Trophoblast cell (in vitro differentiated cells and primary cell): ENCODE results near the gene RPE65. TPM values are rescaled to one million over a fixed set of nuclear protein-coding genes. Genes with fewer than 3 reads are reported as not detected.

Experiments used
- DNase-seq, 2 donors: peaks; one replicate each; pipeline ENCODE4 v3.0.0-alpha.2; 2016
- H2AFZ ChIP-seq: 2 replicates; pipeline ENCODE4 v1.6.1; 2013; ENCODE audit warnings: low read length, moderate library complexity, mild to moderate bottlenecking; ENCODE audit not compliant: insufficient read depth, poor library complexity
- H2AK5ac ChIP-seq: 2 replicates; pipeline ENCODE4 v1.6.1; 2013; ENCODE audit warnings: mild to moderate bottlenecking, low read length
- H2BK120ac ChIP-seq: 2 replicates; pipeline ENCODE4 v1.6.1; 2013; ENCODE audit warnings: low read length, mild to moderate bottlenecking, moderate library complexity; ENCODE audit not compliant: insufficient read depth, poor library complexity
- H2BK12ac ChIP-seq: 2 replicates; pipeline ENCODE4 v1.6.1; 2013; ENCODE audit warnings: mild to moderate bottlenecking, low read length, moderate library complexity
- H2BK5ac ChIP-seq: 2 replicates; pipeline ENCODE4 v1.6.1; 2013; ENCODE audit warnings: low read length, low read depth, moderate library complexity, mild to moderate bottlenecking; ENCODE audit not compliant: poor library complexity
- H3K14ac ChIP-seq: 2 replicates; pipeline ENCODE4 v1.6.1; 2013; ENCODE audit warnings: mild to moderate bottlenecking, low read length
- H3K18ac ChIP-seq: 2 replicates; pipeline ENCODE4 v1.6.1; 2013; ENCODE audit warnings: mild to moderate bottlenecking, low read length
- H3K23ac ChIP-seq: 2 replicates; pipeline ENCODE4 v1.6.1; 2013; ENCODE audit warnings: low read length
- H3K27ac ChIP-seq: 2 replicates; pipeline ENCODE4 v1.5.1; 2013; ENCODE audit warnings: low read depth, mild to moderate bottlenecking, inconsistent platforms, low read length, moderate library complexity
- H3K27me3 ChIP-seq: 2 replicates; pipeline ENCODE4 v1.6.1; 2013; ENCODE audit warnings: inconsistent platforms, mild to moderate bottlenecking, low read length, moderate library complexity; ENCODE audit not compliant: insufficient read depth
- H3K36me3 ChIP-seq, 2 experiments: 1 replicate in 1 of 2; 2 replicates in 1 of 2; pipeline ENCODE4 v1.6.1; 2013; ENCODE audit warnings: low read length in 2 of 2, mild to moderate bottlenecking in 2 of 2, moderate library complexity in 1 of 2; ENCODE audit not compliant: insufficient read depth in 2 of 2, control insufficient read depth in 1 of 2
- H3K4ac ChIP-seq: 2 replicates; pipeline ENCODE4 v1.6.1; 2013; ENCODE audit warnings: low read depth, mild to moderate bottlenecking, low read length, moderate library complexity
- H3K4me1 ChIP-seq, 2 experiments: 1 replicate in 1 of 2; 2 replicates in 1 of 2; pipeline ENCODE4 v1.6.1; 2013; ENCODE audit warnings: low read length in 2 of 2, mild to moderate bottlenecking in 2 of 2, moderate library complexity in 1 of 2; ENCODE audit not compliant: insufficient read depth in 2 of 2, control insufficient read depth in 1 of 2
- H3K4me2 ChIP-seq: 2 replicates; pipeline ENCODE4 v1.6.1; 2013; ENCODE audit warnings: inconsistent platforms, mild to moderate bottlenecking, low read length, moderate library complexity
- H3K4me3 ChIP-seq: 2 replicates; pipeline ENCODE4 v1.5.1; 2013; ENCODE audit warnings: mild to moderate bottlenecking, low read depth, low read length, inconsistent platforms
- H3K79me1 ChIP-seq: one replicate; pipeline ENCODE4 v1.6.1; 2013; ENCODE audit warnings: low read length
- H3K79me2 ChIP-seq: 2 replicates; pipeline ENCODE4 v1.6.1; 2013; ENCODE audit warnings: low read length, mild to moderate bottlenecking; ENCODE audit not compliant: control insufficient read depth, insufficient read depth, poor library complexity
- H3K9ac ChIP-seq: 2 replicates; pipeline ENCODE4 v1.6.1; 2013; ENCODE audit warnings: mild to moderate bottlenecking, low read length
- H3K9me3 ChIP-seq: 2 replicates; pipeline ENCODE4 v1.6.1; 2013; ENCODE audit warnings: low read depth, mild to moderate bottlenecking, control low read depth, inconsistent platforms, low read length; ENCODE audit not compliant: insufficient read depth
- H4K12ac ChIP-seq: 2 replicates; pipeline ENCODE4 v1.6.1; 2013; ENCODE audit warnings: low read depth, mild to moderate bottlenecking, low read length, moderate library complexity
- H4K8ac ChIP-seq: 2 replicates; pipeline ENCODE4 v1.6.1; 2013; ENCODE audit warnings: low read depth, mild to moderate bottlenecking, low read length, moderate library complexity
- H4K91ac ChIP-seq: one replicate; pipeline ENCODE4 v1.6.1; 2013; ENCODE audit warnings: low read depth, mild to moderate bottlenecking, low read length, moderate library complexity
- WGBS: extraction: QIAGEN DNeasy Blood & Tissue Kit; methylation state at CpG from one replicate; pipeline ENCODE4 v1.1.7; 2013; ENCODE audit warnings: missing lambda C conversion rate; ENCODE audit not compliant: insufficient read length, insufficient coverage; ENCODE audit errors: extremely low coverage; 5-methylcytosine and 5-hydroxymethylcytosine counted together
- polyA plus RNA-seq: library from polyadenylated mRNA; stranded (reverse); fragments of 200-250 nt; gene quantifications from 2 replicates; pipeline ENCODE4 v1.2.3, GENCODE V29; 2013

RPE65 gene
- polyA plus RNA-seq, result not detected in 2 replicates

GRCh38 chr1:68449901-68450300, at the start of gene RPE65:
RPE65 (minus strand) TSS chr1:68449954; CDS start chr1:68449905, 49 bp downstream.
- no peak within 1 kb of the TSS for H3K4me3 ChIP-seq
- H3K4ac ChIP-seq, result no peak within 1 kb of the TSS
- WGBS, result no CpG with 5 or more reads among the region's 1 CpG
- H3K4me1 ChIP-seq, result no peaks in the 10 kb centered on the region
- H3K9ac ChIP-seq, result no peak within 1 kb of the TSS
- H2BK5ac ChIP-seq, result no peak within 1 kb of the TSS
- no peak within 1 kb of the TSS for H2BK12ac ChIP-seq
- H3K79me1 ChIP-seq, result no peaks in the 10 kb centered on the region
- no peak within 1 kb of the TSS for H3K14ac ChIP-seq
- H3K23ac ChIP-seq, result no peak within 1 kb of the TSS
- H2BK120ac ChIP-seq, result no peak within 1 kb of the TSS
- no peaks in the 10 kb centered on the region for H3K79me2 ChIP-seq
- H3K4me2 ChIP-seq, result no peak within 1 kb of the TSS
- H3K18ac ChIP-seq, result no peak within 1 kb of the TSS
- no peak within 1 kb of the TSS for H4K12ac ChIP-seq
- no peak within 1 kb of the TSS for H2AFZ ChIP-seq
- H3K27ac ChIP-seq, result no peak within 1 kb of the TSS
- no peaks in the 10 kb centered on the region for H3K36me3 ChIP-seq
- no peaks in the 10 kb centered on the region for H3K27me3 ChIP-seq
- H4K91ac ChIP-seq, result no peak within 1 kb of the TSS
- no peak for DNase-seq
- H3K9me3 ChIP-seq, result no peaks in the 10 kb centered on the region
- no peak within 1 kb of the TSS for H2AK5ac ChIP-seq
- no peak within 1 kb of the TSS for H4K8ac ChIP-seq

DNA sequence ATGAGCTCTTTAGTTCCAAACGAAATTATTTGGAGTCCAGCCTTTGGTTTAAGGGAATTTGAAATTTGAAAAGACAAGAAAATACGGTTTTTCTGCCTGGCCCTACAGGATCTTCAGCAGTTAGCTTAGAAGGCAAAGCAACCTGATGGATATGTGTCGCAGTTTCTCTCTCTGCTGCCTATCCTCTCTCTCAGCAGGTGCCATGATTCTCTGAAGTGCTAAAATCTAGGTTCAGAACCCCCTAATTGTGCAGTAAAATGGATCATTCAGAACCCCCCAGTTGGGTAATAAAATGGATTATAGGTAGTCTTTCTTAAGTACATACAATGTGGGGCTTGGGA, 47.6 kb upstream of the RPE65 start:
- Histone ChIP-seq H4K91ac (no peak overlapping the region), H3K79me1 (peaks cover 8% of the 10 kb centered on the region), H4K8ac (no peak overlapping the region), H2AFZ (peak overlapping the region; percentile 83), H3K4ac (no peak overlapping the region), H3K18ac (no peak overlapping the region), H3K4me3 (no peak overlapping the region), H4K12ac (no peak overlapping the region), H3K14ac (no peak overlapping the region), H3K23ac (no peak overlapping the region), H3K9ac (no peak overlapping the region), H3K4me1 (peaks cover 0 to 2% of the 10 kb centered on the region in 2 experiments), H3K27me3 (no peaks in the 10 kb centered on the region), H2BK120ac (no peak overlapping the region), H3K4me2 (peak overlapping the region; percentile 55), H2BK12ac (no peak overlapping the region), H3K36me3 (peaks cover 0 to 4% of the 10 kb centered on the region in 2 experiments), H3K27ac (no peak overlapping the region), H2BK5ac (no peak overlapping the region), H3K9me3 (no peaks in the 10 kb centered on the region), H2AK5ac (no peak overlapping the region), H3K79me2 (peaks cover 7% of the 10 kb centered on the region)
- no CpG with 5 or more reads among the region's 3 CpGs for WGBS
- no peak for DNase-seq

DNA sequence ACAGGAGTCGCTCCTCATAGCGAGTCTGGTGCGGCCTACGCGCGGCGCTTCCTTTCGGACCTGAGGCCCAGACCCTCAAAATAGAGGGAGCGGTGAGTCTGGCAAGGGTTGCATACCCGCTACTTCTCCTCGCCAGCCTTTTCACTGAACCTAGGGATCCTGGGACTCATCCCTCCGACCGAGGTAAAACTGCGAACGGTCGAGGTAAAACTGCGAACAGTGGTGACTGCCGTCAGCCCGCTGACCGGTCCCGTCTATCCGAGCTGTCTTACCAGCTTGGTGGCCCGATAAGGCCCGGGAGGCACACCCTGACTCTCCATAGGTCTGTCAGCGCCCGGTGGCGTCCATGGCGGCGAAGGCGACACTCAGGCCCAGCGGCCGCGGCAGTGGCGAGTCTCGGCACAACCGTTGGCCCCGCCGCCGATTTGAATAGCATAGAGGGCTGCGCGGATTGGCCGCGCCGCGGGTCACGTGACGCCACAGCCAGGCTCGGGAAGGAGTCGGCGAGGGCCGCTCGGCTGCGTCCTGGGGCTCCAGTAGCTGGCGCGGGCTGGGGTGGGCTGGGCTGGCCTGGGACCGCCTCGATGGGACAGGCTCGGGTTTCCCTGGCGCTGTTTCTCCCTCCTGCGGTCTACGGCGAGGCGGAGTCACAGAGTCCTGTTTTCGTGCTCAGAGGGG, 47.1 kb upstream of the RPE65 start, which contains the start of gene DEPDC1:
Gene DEPDC1 (minus strand): TSS at position 403 of the 678 bp plus-strand sequence. CDS start 83 bp downstream, at position 320.
- no peaks in the 10 kb centered on the region for H3K27me3 ChIP-seq
- H3K9me3 ChIP-seq, result no peaks in the 10 kb centered on the region
- H2AFZ ChIP-seq, result peak within 1 kb of the TSS; percentile 98
- peak; percentile 92 to 95 for DNase-seq
- peak within 1 kb of the TSS; percentile 60 for H3K4ac ChIP-seq
- peak within 1 kb of the TSS; percentile 39 for H2AK5ac ChIP-seq
- H4K8ac ChIP-seq, result peak within 1 kb of the TSS; percentile 88
- no CpG with 5 or more reads among the region's 64 CpGs for WGBS
- H2BK5ac ChIP-seq, result peak within 1 kb of the TSS; percentile 77
- H3K9ac ChIP-seq, result peak within 1 kb of the TSS; percentile 86
- peak within 1 kb of the TSS; percentile 90 for H3K14ac ChIP-seq
- H3K4me2 ChIP-seq, result peak within 1 kb of the TSS; percentile 66
- peaks cover 0 to 4% of the 10 kb centered on the region in 2 experiments for H3K36me3 ChIP-seq
- peaks cover 0 to 2% of the 10 kb centered on the region in 2 experiments for H3K4me1 ChIP-seq
- peak within 1 kb of the TSS; percentile 91 for H3K18ac ChIP-seq
- peak within 1 kb of the TSS; percentile 95 for H4K91ac ChIP-seq
- H3K27ac ChIP-seq, result peak within 1 kb of the TSS; percentile 36
- H3K4me3 ChIP-seq, result peak within 1 kb of the TSS; percentile 97
- peaks cover 8% of the 10 kb centered on the region for H3K79me1 ChIP-seq
- peak within 1 kb of the TSS; percentile 39 for H2BK12ac ChIP-seq
- peaks cover 7% of the 10 kb centered on the region for H3K79me2 ChIP-seq
- H4K12ac ChIP-seq, result peak within 1 kb of the TSS; percentile 64
- H2BK120ac ChIP-seq, result peak within 1 kb of the TSS; percentile 77
- no peak within 1 kb of the TSS for H3K23ac ChIP-seq

- peaks cover 0 to 4% of the 10 kb centered on the region in 2 experiments for H3K36me3 ChIP-seq
- no peaks in the 10 kb centered on the region for H3K9me3 ChIP-seq
- peak overlapping the region; percentile 77 for H2BK120ac ChIP-seq
- H3K23ac ChIP-seq, result no peak overlapping the region
- no peak overlapping the region for H3K27ac ChIP-seq
- peaks cover 0 to 2% of the 10 kb centered on the region in 2 experiments for H3K4me1 ChIP-seq
- H3K79me2 ChIP-seq, result peaks cover 7% of the 10 kb centered on the region
- DNase-seq, result no peak
- H3K79me1 ChIP-seq, result peaks cover 8% of the 10 kb centered on the region
- peak overlapping the region; percentile 98 for H2AFZ ChIP-seq
- no peak overlapping the region for H2AK5ac ChIP-seq
- no peak overlapping the region for H2BK12ac ChIP-seq
- H3K4me3 ChIP-seq, result peak overlapping the region; percentile 97
- H3K9ac ChIP-seq, result no peak overlapping the region
- H2BK5ac ChIP-seq, result peak overlapping the region; percentile 77
- peak overlapping the region; percentile 91 for H3K18ac ChIP-seq
- WGBS, result no CpG with 5 or more reads among the region's 21 CpGs
- H4K12ac ChIP-seq, result peak overlapping the region; percentile 64
- peak overlapping the region; percentile 60 for H3K4ac ChIP-seq
- H3K27me3 ChIP-seq, result no peaks in the 10 kb centered on the region
- peak overlapping the region; percentile 95 for H4K91ac ChIP-seq
- peak overlapping the region; percentile 88 for H4K8ac ChIP-seq
- peak overlapping the region; percentile 46 for H3K14ac ChIP-seq
- peak overlapping the region; percentile 66 for H3K4me2 ChIP-seq
Observed at GRCh38 chr1:68495968-68496679, 46.4 kb upstream of the RPE65 start.
